GM12878 (cell line): ENCODE data around the gene NEMF. TPM values are rescaled to one million over a fixed set of nuclear protein-coding genes. Genes with fewer than 3 reads are reported as not detected.

Source experiments
- CREB1 ChIP-seq: IDR thresholded peaks from 2 replicates; pipeline ENCODE4 v1.6.1; 2012; ENCODE audit warnings: low read depth, mild to moderate bottlenecking, inconsistent platforms
- KDM1A ChIP-seq: fragments of 200-600 bp; sonication (generic); IDR thresholded peaks from 2 replicates; pipeline ENCODE4 v1.6.1; 2016; ENCODE audit warnings: borderline replicate concordance
- MYB ChIP-seq: fragments of 150-350 bp; IDR thresholded peaks from 2 replicates; pipeline ENCODE4 v1.6.1; 2014; ENCODE audit warnings: mild to moderate bottlenecking, low read depth, low read length, borderline replicate concordance
- NBN ChIP-seq: fragments of 450-650 bp; IDR thresholded peaks from 2 replicates; pipeline ENCODE4 v1.6.1; 2016
- PRDM15 ChIP-seq: fragments of 450-650 bp; formaldehyde crosslinking; IDR thresholded peaks from 2 replicates; pipeline ENCODE4 v1.4.0; 2020; ENCODE audit warnings: mild to moderate bottlenecking, moderate library complexity
- RAD51 ChIP-seq: fragments of 450-650 bp; IDR thresholded peaks from 2 replicates; pipeline ENCODE4 v1.6.1; 2016; ENCODE audit warnings: moderate library complexity, mild to moderate bottlenecking, inconsistent platforms
- SKIL ChIP-seq: fragments of 450-650 bp; IDR thresholded peaks from 2 replicates; pipeline ENCODE4 v1.6.1; 2017; ENCODE audit warnings: mild to moderate bottlenecking, low read depth, inconsistent platforms; ENCODE audit not compliant: poor library complexity, severe bottlenecking
- SPI1 ChIP-seq: IDR thresholded peaks from 2 replicates; pipeline ENCODE4 v1.6.1; 2011; ENCODE audit warnings: low read depth, mild to moderate bottlenecking, low read length, moderate library complexity, borderline replicate concordance; ENCODE audit not compliant: insufficient read depth
- TAF1 ChIP-seq: IDR thresholded peaks from 2 replicates; pipeline ENCODE4 v1.6.1; 2011; ENCODE audit warnings: mild to moderate bottlenecking, low read depth, low read length, borderline replicate concordance
- YY1 ChIP-seq: IDR thresholded peaks from 2 replicates; pipeline ENCODE4 v1.6.1; 2011; ENCODE audit warnings: low read depth, mild to moderate bottlenecking, low read length
- ZNF207 ChIP-seq: fragments of 450-650 bp; IDR thresholded peaks from 2 replicates; pipeline ENCODE4 v1.6.1; 2014; ENCODE audit warnings: antibody characterized with exemption, mild to moderate bottlenecking, borderline replicate concordance
- ZNF687 ChIP-seq: fragments of 450-650 bp; IDR thresholded peaks from 2 replicates; pipeline ENCODE4 v1.6.1; 2017; ENCODE audit warnings: mild to moderate bottlenecking, moderate library complexity
- polyA plus RNA-seq, 11 experiments: library from polyadenylated mRNA; depleted of rRNA in 4 of 11; unstranded in 6 of 11; stranded (reverse) in 5 of 11; fragments of >200 nt; fragmentation: Nextera tagmentation in 4 of 11; fragmentation: Illumina TruSeq in 1 of 11; extraction: Ambion mirVana in 4 of 11; extraction: Trizol in 1 of 11; gene quantifications; 1 replicate in 1 of 11; 2 replicates in 10 of 11; pipeline versions ENCODE4 v1.2.1 to v1.2.3, GENCODE V29; 2011 to 2016; ENCODE audit warnings: inconsistent platforms in 2 of 11, missing spikeins in 2 of 11, low read depth in 1 of 11
- total RNA-seq, 4 experiments: library from RNA; depleted of rRNA in 3 of 4; stranded (reverse); fragments of >200 nt in 3 of 4; fragmentation: Illumina TruSeq in 1 of 4; extraction: Trizol in 1 of 4; gene quantifications; 2 replicates each; pipeline versions ENCODE4 v1.2.1 to v1.2.3, GENCODE V29; 2013 to 2021
- TF ChIP-seq, protein P1 (sequence below): IDR thresholded peaks from 2 replicates; pipeline ENCODE4 v1.6.1; 2011; ENCODE audit warnings: low read depth, mild to moderate bottlenecking, low read length, moderate library complexity, borderline replicate concordance; ENCODE audit errors: extremely low read depth
- TF ChIP-seq, protein P2 (sequence below), 3 experiments: IDR thresholded peaks in 2 of 3; conservative IDR thresholded peaks in 1 of 3; 2 replicates each; pipeline ENCODE4 v1.5.1; 2011; ENCODE audit warnings: low read depth in 3 of 3, low read length in 3 of 3, mild to moderate bottlenecking in 3 of 3, control low read depth in 2 of 3, moderate library complexity in 2 of 3, inconsistent platforms in 1 of 3, mixed read lengths in 1 of 3; ENCODE audit not compliant: control insufficient read depth in 2 of 3, insufficient read depth in 1 of 3; ENCODE audit errors: extremely low read depth in 1 of 3
- TF ChIP-seq, protein P3 (sequence below): fragments of 450-650 bp; IDR thresholded peaks from 2 replicates; pipeline ENCODE4 v1.6.1; 2017; ENCODE audit warnings: low read depth, mild to moderate bottlenecking, moderate library complexity

The NEMF gene
- total and polyA plus RNA-seq, 10 of the 15 experiments (the other 5 are each of a cell fraction or from before 2014, with no cell fraction given): 31.5 to 80.1 (median 61.1) TPM

- TF ChIP-seq, protein P1, sequence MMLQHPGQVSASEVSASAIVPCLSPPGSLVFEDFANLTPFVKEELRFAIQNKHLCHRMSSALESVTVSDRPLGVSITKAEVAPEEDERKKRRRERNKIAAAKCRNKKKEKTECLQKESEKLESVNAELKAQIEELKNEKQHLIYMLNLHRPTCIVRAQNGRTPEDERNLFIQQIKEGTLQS: no peak
- no peak for TF ChIP-seq MYB
- TF ChIP-seq PRDM15: no peak
- TF ChIP-seq YY1: peak; percentile 47; the same call in 1 of the 2 replicates
- TF ChIP-seq KDM1A: no peak
- TF ChIP-seq SPI1: no peak
- TF ChIP-seq TAF1: no peak
- TF ChIP-seq, protein P2, sequence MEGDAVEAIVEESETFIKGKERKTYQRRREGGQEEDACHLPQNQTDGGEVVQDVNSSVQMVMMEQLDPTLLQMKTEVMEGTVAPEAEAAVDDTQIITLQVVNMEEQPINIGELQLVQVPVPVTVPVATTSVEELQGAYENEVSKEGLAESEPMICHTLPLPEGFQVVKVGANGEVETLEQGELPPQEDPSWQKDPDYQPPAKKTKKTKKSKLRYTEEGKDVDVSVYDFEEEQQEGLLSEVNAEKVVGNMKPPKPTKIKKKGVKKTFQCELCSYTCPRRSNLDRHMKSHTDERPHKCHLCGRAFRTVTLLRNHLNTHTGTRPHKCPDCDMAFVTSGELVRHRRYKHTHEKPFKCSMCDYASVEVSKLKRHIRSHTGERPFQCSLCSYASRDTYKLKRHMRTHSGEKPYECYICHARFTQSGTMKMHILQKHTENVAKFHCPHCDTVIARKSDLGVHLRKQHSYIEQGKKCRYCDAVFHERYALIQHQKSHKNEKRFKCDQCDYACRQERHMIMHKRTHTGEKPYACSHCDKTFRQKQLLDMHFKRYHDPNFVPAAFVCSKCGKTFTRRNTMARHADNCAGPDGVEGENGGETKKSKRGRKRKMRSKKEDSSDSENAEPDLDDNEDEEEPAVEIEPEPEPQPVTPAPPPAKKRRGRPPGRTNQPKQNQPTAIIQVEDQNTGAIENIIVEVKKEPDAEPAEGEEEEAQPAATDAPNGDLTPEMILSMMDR (IDR thresholded peaks at IDR 0.05 in 2 of 3, conservative IDR thresholded peaks at IDR 0.05 in 1 of 3; ENCODE audit: control insufficient read depth in 2 of 3, extremely low read depth in 1 of 3, insufficient read depth in 1 of 3, low read depth in 3 of 3, low read length in 3 of 3): peak; percentile 81 to 92 (median 87)
- TF ChIP-seq ZNF207: no peak
- no peak for TF ChIP-seq ZNF687
- no peak for TF ChIP-seq CREB1
- TF ChIP-seq, protein P3, sequence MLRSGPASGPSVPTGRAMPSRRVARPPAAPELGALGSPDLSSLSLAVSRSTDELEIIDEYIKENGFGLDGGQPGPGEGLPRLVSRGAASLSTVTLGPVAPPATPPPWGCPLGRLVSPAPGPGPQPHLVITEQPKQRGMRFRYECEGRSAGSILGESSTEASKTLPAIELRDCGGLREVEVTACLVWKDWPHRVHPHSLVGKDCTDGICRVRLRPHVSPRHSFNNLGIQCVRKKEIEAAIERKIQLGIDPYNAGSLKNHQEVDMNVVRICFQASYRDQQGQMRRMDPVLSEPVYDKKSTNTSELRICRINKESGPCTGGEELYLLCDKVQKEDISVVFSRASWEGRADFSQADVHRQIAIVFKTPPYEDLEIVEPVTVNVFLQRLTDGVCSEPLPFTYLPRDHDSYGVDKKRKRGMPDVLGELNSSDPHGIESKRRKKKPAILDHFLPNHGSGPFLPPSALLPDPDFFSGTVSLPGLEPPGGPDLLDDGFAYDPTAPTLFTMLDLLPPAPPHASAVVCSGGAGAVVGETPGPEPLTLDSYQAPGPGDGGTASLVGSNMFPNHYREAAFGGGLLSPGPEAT: no peak; the same call in 1 of the 2 replicates
- no peak for TF ChIP-seq SKIL
- no peak for TF ChIP-seq RAD51
- TF ChIP-seq NBN: peak; percentile 76; the same call in 1 of the 2 replicates
Observed at GRCh38 chr14:49865431-49865859, 12.9 kb upstream of the NEMF start (continued).
